ENCODE data around the gene CD8B2.
"Not testable (repeated sequence)": the region's sequence is repeated elsewhere in the genome, so short reads cannot be mapped to it uniquely, and the experiment has no call there.

- not testable (repeated sequence) for TF ChIP-seq EZH2 (IDR thresholded peaks at IDR 0.05); POLR2AphosphoS5 (IDR thresholded peaks at IDR 0.05; ENCODE audit: borderline replicate concordance, low read depth, low read length); FOXP2 (optimal IDR thresholded peaks at IDR 0.05; ENCODE audit: control extremely low read depth, extremely low read length, insufficient read depth)
These were observed 24.3 kb downstream of the CD8B2 start for GRCh38 chr2:106511476-106511901.

Measured in SK-N-MC (cell line).